HG03135 (cell line): ENCODE data around the gene ST3GAL6.
A peak's percentile ranks its signal among the peaks of the same experiment; 100 is the strongest.
"Not testable (repeated sequence)": the region's sequence is repeated elsewhere in the genome, so short reads cannot be mapped to it uniquely, and the experiment has no call there.

Experiments used
- ATAC-seq: cut with Tn5 transposase; IDR thresholded peaks from one replicate; pipeline ENCODE4 v1.9.1; 2021; ENCODE audit warnings: mild to moderate bottlenecking, moderate library complexity; ENCODE audit not compliant: unreplicated experiment

ST3GAL6 gene

DNA sequence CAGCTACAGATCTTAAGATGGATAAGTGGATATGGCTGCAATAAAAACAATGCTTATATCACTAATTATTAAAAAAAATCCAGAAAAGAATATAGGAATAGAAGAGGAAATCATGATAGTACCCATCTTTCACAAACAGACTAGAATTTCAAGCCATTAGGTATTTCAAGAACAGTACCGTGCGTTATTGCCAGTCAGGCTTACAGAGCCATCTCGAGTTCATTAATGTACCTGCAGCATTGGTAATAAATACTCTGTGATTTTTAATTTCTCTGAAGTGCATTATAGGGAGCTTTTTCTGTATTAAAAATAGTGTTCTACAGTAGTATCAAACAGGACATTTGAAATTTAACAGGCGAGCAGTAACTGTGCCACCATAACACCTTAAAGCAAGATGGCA, 35.7 kb downstream of the ST3GAL6 start:
- ATAC-seq, result no peak

DNA sequence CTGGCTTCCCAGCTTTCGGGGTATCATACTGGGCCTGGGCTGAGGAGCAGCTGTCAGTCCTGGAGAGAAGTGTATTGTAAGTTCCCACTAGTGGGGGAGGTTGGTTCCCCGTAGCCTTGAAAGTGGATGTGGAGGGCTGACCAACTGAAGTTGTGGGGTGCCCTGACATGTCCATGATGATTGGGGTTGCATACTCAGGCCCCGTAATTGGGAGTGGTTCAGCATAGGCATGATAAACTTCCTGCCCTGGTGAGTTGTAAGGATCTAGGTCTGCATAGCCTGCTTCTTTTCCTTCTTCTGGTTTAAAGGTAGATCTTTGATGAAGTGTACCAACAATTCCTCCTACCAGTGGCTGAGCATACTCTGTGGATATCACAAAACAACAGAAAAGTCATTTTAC, 36.3 kb downstream of the ST3GAL6 start:
- no peak for ATAC-seq

DNA sequence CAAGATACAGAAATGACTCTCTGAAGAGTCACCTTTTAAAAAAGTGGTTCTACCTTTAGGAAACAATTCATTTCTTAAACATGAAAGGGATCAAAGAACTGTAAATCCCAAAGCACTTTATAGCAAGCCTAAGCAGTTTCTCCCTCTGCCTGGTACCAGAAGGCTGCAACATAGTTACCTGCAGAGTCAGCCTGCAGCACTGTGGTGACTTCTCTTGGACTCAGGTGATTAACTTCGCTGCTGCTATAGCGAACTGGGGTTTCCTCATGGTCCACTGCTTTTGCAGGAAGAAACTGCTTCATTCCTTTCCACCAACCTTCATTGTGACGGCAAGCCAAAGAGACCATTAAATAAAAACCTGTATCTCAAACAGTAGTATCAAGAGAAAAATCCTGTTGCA, 37.3 kb downstream of the ST3GAL6 start:
- ATAC-seq, result no peak

DNA sequence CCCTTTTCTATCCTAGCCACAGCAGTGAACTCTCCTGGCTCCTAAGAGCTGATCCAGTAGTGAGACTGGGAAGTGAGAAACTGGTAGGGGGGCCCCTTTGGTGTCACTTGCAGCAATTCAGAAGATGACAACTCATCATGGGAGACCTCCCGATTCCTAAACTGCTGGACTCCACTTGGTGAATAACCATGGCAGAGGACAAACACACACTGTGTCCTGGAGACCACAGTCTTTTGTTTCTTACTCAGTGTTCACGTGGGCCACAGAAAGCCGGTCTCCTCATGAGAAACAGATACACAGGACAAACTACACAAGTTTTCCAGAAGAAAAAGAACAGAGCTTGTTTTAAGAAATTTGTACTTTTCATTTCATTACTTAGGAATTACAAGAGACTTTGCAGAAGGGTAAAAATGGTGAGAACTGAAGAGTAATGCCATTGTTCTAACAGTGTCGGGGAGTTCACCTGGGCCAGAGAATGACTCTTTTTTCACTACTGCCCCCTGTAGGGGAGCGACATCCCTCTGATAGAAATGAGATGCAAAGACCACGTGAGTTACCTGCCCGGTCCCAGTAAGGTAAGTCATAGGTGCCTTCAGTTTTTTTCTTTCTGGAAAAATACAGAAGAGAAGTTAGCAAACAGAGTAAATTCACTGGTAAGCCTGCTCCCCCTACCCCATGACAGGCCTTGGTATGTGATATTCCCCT, 38.1 kb downstream of the ST3GAL6 start:
- no peak for ATAC-seq

DNA sequence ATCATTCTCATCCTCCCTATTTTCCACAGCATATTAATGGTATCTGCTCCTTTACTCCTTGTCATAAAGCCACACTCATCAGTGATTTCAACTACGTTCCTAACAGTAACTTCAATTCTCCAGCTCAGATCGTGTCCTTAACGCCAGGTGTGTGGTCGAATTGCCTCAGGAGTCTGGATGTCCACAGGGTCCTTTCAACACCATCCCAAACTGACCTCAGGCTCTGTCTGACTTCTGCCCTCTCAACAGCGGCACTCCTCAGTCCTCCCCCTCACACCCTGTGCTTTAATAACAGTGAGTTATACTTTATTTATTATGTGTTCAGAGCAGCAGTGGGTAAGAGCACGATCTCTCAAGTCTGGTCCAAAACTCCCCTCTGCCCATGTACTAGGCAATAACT, 42.4 kb downstream of the ST3GAL6 start:
- no peak for ATAC-seq

DNA sequence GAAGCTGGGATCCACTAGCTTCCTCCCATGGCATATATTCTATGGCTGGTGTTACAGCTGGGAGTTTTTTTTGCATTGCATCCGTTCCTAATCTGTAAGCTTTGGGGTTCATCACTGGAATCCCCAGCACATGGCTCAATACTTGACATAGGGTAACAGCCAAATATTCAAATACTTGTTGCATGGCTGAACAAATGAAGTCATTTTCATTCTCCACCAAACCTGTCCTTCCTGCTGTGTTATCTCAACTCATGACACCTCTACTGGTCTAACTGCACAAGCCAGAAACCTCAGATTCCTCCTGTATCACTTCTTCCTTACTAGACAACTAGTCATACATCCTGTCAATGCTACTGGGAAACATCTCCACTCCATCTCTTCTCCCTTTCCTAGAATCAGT, 43.4 kb downstream of the ST3GAL6 start:
- no peak for ATAC-seq

DNA sequence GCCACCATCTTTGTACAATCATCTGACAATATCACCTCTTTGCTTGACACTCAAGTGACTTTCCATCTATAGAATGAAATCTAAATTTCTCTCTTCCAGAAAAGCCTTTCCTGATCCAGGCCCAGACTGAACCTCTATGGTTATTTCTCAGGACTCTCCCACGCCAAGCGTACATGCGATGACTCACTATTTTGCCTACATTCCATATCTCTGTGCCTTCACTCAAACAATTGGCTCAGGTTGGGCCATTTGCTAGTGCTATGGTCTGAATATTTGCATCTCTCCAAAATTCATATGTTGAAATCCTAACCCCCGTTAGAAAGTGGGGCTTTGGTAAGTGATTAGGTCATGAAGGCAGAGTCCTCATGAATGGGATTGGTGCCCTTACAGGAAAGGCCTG, 43.9 kb downstream of the ST3GAL6 start:
- ATAC-seq, result no peak

DNA sequence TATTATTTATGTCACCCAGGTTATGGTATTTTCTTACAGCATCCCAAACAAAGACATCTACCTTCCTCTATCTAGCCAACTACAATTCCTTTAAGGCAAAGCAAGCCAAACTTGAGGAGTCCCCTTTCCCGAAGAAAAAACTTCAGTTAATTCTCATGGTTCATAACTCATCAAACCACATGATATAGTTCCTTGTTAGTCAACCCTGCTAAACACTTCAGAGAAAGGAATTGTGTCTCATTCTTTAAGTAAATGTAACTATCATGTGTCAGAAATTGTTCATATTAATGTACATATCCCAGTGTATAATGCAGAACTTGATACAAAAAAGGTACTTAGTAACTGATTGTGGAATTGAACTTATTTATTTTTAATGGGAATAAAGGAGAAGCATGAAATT, 44.4 kb downstream of the ST3GAL6 start:
- ATAC-seq, result no peak

DNA sequence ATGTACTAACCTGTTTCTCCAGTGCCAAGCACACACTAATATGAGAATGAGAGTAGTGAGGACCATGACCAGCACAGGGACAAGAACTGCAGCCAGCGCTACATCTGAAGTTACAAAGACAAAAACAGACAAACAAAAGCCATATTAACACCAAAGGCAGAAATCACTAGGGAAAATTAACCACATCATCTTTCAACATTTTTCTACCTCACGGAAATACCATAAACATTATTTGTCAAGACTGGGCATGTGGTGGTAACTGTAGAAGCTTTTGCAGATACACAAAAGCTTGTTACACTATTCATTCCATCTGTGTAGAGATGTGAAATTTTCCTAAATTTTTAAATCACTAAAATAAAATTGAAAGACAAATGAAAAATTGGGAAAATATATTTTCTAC, 44.9 kb downstream of the ST3GAL6 start:
- ATAC-seq, result no peak

DNA sequence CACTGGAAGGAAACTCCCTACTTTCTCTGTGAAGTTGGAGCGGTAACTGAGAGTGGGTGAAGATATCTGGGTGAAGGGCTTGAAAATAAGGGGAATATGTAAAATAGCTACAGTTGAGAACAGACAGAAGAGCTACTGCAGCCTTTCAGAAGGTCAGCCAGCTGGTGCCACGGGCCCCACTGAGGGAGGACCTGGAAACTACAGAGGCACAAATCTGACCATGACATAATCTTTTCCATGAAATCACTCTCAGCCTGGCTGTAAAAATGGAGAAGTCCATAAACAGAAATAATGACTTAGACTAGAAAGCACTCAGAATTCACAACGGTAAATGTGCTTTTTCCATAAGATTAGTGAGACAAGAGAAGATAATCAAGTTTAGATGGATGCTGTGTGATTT, 46.4 kb downstream of the ST3GAL6 start:
- no peak for ATAC-seq

DNA sequence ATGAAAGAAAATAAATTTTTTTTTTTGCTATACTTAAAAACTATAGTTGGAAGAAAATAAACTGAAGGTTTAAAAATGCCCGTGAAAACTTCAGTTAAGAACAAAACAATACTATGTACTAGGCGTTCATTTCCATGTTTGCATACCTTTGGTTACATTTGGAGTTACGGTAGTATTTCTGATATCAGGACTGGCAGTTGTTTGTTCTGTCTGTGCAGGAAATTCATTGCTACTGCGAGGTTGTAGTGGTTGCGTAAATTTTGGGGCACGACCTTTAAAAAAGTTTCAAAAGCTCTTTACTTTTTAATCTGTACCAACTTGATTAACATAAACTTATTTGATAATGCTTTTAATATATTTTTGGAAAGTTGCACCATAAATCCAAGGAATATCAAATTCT, 47.9 kb downstream of the ST3GAL6 start:
- no peak for ATAC-seq

DNA sequence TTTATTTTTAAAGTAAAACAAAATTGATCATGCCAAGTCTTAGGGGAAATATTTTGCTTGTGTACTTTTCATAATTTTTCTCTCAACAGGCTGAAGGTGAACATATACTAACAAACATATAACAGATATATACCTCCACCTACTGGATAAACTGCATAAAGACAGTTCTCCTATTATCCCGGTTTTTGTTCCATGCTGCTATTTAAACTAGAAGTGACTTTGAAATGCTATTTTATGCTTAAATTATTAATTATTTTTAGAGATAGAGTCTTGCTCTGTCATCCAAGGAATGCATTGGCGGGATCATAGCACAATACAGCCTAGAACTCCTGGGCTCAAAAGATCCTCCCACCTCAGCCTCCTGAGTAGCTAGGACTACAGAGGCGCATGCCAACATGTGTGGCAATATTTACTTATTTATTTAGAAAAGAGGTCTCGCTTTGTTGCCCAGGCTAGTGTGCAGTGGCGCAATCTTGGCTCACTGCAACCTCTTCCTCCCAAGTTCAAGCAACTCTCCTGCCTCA, 49.8 kb downstream of the ST3GAL6 start:
- ATAC-seq, result peak; percentile 57

DNA sequence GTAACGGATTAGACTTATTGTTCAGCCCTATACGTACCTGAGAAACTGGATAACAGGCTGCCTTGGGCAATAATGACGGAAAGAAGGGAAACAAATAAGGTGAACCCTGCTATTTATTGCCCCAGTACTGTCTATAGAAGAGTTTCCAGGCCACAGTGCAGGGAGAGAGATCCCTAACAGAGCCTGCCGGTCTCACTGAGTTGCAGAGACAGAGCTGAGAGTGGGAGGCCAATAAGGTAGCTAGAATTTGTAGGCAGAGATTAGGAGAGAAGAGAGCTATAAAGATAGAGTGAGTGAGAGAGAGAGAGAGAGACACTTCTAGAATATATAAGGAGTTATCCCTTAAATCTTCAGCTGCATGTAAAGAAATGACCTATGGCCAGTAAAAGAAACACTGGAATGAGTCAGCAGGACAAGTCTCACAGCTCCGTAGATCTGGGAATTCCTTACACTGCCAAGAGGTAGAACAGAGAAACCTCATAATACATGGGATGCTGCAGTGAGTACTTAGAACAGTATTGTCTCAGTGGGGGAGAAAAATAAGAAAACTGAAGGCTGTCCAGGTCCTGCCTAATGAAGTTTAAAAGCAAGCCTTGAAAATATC, 51.8 kb downstream of the ST3GAL6 start:
- no peak for ATAC-seq

DNA sequence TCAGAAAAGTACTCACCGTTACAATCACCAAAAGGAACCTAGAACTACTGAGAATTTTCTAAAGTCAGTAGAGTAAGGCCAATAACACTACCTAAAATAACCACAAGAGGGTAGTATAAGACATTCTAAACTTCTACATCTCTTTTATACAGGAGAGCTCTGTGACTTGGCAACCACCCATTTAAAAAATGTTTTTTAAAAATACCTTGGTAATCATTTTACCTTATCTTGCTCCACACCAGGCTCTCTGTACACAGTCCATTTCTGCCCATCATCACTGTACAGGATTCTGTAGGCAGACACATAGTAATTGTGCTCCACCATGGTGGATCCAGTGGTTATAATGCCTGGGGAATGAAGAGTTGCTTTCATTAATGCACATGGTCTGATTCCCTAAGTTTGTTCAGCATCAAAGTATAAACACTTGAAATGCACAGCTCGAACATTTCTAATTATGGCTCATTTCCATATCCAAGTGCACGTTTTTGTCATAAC, 54.5 kb downstream of the ST3GAL6 start:
- ATAC-seq, result no peak

DNA sequence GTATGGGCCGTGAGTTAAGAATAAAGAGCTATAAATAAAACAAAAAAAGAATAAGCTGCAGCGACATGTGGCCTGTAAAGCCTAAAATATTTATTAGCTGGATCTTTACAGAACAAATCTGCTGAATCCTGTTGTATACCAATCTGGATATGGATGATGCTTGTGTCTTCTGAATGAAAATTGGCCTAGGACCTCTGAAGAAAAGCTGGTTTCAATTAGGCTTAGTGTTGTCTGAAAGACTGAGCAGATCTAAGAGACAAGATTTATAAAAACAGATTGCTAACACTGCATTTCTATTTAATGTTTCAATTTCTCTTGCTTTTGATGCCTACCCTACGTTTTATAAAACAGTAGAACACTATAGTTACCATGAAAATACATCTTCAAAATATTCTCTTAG, 57.9 kb downstream of the ST3GAL6 start:
- no peak for ATAC-seq

DNA sequence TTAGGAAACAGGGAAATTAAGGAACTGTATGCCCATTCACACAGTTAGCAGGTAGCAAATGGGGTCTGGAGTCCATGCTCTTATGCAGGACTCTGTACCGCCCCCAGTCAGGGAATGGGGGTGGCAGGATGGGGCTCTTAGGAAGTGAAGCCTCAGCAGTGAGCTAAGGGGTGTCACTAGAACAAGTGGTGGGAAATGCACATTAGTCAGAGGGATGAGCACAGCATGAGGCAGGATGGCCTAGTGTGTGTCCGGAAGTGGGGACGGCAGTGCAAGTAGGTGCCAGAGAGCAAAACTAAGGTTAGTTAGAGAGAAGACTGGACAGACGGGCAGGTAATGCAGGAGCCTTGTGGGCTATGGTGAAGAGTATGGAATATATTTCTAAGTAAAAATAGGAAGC, 60.7 kb downstream of the ST3GAL6 start:
- no peak for ATAC-seq

DNA sequence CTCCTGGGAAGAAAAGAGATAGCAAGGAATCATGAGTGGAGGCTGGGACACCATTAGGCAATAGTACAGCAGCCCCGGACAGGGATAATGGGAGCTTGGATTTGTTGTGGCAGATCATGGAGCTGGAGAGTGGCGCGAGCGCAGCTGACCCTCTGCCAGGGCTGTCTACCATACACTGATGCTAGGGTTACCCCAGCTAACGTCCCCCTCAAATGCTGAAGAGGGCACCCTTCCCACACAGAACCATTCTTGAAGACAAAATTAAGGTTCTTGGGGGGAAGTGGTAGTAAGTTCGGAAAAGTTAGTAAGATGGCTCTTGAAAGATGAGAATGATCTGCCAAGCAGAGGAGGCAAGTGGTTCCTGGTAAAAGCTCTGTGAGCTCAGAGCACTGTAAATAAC, 61.1 kb downstream of the ST3GAL6 start:
- ATAC-seq, result no peak

DNA sequence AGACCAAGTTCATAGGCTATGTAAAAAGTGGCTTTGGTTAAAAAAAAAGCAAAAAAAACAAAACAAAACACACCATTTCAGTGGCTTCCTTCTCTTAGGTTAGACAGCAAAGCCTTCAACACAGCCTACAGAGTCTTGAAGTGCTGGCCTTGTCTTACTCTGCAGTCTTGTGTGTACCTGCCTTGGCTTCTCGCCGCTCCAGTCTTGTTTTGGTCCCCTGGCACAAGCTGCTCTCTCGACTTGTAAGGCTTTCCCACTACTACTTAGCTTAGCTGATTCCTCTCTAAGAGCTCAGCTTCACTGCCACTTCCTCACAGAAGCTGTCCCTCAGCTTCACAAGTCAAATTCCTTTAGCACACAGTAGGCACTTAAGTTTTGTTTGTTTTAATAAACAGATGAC, 63.0 kb downstream of the ST3GAL6 start:
- ATAC-seq, result no peak

DNA sequence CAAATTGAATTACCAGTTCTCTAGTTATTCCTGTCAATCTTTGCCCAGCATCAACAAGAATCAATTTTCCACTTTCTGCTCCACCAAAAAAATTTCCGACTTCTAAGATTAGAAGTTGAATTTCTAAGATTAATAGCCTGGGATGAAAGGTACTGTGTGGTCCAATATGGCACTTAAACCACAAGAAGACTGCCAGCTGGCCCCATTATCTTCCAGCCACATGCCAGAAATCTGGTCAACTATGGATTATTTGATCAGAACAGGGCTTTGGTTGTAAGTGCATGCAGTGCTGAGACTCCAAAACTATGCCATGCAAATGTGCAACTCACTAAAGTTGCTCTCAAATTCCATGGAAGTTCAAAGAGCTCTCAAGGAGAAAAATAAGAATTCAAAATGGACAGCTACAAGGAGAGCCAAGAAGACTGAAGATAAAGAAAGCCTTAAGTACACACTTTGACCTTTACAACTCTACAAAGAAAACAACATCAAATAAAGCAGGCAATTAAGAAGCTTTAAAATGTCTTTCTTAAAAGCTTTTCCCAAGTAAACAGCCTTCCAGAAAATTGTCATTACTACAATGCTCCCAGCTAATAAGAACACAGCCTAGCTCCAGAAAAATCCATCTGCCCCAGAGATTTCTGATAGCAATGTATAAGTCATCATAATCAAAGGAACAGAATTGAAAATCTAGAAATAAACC, 64.2 kb downstream of the ST3GAL6 start:
- no peak for ATAC-seq

DNA sequence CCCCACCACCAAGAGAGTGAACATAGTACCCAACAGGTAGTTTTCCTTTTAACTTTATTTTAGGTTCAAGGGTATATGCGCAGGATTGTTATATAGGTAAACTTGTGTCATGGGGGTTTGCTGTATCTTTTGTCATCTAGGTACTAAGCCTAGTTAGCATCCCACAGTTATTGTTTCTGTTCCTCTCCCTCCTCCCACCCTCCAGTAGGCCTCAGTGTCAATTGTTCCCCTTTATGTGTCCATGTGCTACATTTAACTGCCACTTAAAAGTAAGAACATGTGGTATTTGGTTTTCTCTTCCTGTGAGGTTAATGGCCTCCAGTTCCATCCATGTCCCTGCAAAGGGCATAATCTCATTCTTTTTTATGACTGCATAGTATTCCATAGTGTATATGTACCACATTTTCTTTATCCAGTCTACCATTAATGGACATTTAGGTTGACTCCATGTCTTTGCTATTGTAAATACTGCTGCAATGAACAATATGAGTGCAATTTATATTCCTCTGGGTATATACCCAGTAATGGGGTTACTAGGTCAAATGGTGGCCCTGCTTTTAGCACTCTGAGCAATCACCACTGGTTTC, 66.2 kb downstream of the ST3GAL6 start:
- ATAC-seq, result no peak

DNA sequence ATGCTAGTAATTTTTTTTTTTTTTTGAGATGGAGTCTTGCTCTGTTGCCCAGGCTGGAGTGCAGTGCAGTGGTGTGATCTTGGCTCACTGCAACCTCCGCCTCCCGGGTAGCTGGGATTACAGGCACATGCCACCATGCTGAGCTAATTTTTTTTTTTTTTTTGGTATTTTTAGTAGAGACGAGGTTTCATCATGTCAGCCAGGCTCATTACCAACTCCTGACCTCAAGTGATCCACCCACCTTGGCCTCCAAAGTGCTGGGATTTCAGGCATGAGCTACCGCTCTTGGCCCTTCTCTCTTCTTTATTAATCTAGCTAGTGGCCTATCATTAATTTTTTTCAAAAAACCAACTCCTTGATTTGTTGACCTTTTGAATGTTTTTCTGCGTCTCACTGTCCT, 67.9 kb downstream of the ST3GAL6 start:
- not testable (repeated sequence) for ATAC-seq

DNA sequence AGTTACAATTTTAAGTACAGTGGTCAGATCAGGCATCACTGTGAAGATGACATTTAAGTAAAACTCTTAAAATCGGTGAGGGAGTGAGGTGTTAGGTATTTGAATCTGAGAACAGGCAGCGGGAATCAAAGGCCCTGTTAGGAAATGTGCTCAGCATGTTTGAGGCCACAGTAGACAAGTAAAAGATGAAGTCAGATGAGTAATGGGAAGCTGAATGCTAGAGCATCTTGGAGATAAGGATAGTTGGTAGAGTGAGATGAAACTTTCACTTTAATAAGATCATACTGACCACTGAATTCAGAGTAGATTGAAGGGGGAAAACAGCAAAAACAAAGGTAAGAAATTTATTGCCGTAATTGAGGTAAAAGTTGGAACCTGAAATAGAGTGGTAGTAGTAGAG, 76.7 kb downstream of the ST3GAL6 start:
- no peak for ATAC-seq
